DMS 273 (cell line): ENCODE data around the gene ZNF613.
"Not testable (repeated sequence)": the region's sequence is repeated elsewhere in the genome, so short reads cannot be mapped to it uniquely, and the experiment has no call there.

ENCODE experiments used
- DNase-seq: peaks from one replicate; lab custom pipeline; 2025; ENCODE audit not compliant: unreplicated experiment; lab: John Stamatoyannopoulos, UW

The ZNF613 gene

DNA sequence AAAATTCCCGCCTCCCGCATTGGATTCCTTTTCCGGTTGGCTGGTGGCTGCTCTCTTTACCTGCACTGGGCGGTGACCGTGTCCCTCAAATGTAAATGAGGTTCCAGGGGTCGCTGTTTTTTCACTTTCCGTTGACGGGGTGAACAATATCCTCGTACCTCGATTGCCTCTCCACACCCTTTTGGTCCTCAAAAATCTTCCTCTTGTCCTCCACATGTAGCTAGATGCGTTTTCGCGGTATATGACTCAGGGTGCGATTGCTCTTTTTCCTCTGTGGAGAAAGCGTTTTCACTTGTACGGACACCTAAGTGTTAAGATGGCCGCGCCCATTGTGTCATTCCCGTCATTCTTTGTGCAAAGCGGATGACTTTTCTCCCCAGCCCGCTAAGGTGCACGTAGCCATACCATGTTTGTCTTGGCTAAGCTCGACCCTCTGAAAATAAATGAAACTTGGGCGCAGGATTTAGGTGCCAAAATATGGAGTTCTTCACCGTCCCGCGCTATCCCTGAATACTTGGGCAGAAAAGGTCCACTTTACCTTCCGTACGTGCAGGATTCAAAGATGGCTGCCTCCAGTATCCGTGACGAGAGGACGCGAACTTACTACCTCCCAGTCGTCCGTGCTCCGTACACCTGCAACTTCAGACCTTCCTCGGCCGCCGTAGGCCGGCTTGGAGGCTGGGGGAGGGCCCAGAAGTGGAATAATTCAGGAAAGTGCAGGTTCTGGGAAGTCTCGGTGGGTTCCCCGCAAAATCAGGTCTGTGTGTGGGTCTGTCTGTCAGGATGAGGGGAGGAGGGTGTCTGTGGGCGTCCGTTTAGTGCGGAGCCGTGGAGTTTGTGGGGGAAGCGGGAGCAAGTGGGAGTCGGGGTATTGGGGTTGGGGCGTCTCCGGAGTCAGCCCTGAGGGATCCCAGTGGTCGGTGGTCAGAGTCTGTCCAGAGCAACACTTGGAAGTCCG, at the start of gene ZNF613:
TSS of gene ZNF613 (plus strand) at position 689 of the 958 bp plus-strand sequence. CDS start 8,749 bp downstream, outside the sequence.
- DNase-seq, result peak; percentile 94

- no peak for DNase-seq
Observed at GRCh38 chr19:51882518-51882917, 44.8 kb upstream of the ZNF613 start.

GRCh38 chr19:51884713-51885112, 42.6 kb upstream of the ZNF613 start:
- no peak for DNase-seq

DNA sequence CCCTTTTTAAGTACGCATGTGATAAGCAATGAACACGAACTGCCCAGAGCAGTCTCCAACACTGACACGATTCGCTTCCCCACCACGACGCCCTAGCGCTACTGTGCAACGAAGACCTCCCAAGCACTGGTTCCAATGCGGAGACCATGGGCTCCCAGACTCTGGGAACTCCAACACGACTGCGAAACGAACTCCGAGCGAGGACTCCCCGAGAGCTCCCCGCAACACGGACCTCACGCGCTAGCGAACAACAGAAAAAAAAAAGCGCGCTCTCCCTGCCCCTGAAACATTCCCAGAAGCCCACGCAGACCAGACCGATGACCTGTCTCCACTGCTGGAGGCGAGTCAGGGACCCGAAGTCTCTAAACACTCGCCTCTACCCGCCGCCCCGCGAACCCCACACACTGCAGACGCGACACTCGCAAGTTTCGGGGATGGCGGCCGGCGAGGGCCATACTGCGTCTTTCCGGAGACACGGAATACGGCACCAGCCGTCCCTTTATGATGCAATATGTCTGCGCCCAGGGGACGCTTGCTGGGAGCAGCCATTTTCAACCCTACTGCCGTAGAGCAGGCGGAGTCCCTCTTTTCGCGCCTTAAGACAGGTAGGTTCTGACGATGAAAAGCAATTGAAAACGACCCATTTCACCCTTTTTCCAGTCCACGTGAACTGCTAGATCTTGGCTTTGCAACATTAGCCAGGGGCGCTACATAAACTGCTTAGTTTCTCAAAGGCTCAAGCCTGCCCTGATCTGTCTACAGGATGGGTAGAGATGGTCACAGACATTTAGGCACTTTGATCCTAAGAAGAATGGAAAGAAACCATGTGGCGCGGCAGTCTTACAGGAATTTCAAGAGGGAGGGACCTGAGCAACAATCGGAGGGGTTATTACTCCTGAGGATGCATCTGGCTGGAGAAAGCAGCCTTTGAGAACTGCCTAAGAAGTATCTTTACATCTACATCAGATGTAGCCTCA, 39.5 kb upstream of the ZNF613 start, which contains the start of gene ZNF577:
TSS of gene ZNF577 (minus strand) at position 430 of the 977 bp plus-strand sequence. CDS start 7,569 bp downstream, outside the sequence.
- no peak for DNase-seq

DNA sequence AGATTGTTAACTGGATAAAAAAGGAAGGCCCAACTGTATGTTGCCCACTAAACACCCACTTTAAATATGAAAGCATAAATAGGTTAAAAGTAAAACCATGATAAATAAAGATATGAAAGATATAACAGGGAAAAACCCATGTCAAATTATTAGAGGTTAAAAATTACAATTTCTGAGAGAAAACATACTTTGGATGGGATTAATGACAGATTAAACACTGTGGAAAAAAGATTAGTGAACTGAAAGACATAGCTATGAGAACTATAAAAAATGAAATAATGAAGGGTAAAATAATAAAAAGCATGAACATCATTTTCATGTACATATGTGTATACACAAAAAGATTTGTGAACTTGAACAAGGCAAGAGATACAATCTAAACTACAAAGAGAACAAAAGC, 37.3 kb upstream of the ZNF613 start:
- DNase-seq, result no peak

- no peak for DNase-seq
Observed at GRCh38 chr19:51891193-51891747, 36.0 kb upstream of the ZNF613 start.

DNA sequence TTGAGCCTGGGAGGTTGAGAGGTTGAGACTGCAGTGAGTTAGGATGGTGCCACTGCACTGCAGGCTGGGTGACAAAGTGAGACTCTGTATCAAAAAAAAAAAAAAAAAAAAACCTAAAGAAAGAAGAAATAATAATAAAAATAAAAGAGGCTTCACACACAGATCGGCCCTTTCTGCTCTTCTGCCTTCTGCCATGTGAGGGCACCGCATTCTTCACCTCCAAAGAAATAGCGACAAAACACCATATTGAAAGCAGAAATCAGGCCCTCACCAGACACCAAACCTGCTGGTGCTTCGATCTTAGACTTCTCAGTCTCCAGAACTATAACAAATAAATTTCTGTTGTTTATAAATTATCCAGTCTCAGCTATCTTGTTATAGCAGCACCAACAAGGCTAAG, 25.4 kb upstream of the ZNF613 start:
- DNase-seq, result no peak

DNA sequence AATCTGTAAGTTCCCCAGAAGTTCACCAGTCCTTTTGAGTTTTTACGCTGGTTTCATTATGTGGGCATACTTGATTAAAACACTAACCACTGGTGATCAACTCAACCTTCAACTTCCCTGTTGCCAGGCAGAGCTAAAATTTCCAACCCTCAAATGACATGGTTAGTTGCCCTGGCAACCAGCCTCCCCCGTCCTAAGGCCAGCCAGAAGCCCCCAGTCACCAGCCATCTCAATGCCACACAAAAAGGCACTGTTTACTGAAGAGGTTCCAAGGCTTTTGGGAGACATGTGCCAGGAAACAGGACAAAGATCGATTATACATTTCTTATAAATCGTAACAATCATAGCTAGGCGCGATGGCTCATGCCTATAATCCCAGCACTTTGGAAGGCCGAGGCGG, 24.1 kb upstream of the ZNF613 start:
- DNase-seq, result peak; percentile 8

- DNase-seq, result peak; percentile 96
Observed at GRCh38 chr19:51904331-51905165, 22.7 kb upstream of the ZNF613 start, which contains the start of gene ZNF649. Gene ZNF649 (minus strand): TSS chr19:51905017. CDS start chr19:51900107, 4,910 bp downstream.

- no peak for DNase-seq
Observed at GRCh38 chr19:51905206-51905605, 22.1 kb upstream of the ZNF613 start.

DNA sequence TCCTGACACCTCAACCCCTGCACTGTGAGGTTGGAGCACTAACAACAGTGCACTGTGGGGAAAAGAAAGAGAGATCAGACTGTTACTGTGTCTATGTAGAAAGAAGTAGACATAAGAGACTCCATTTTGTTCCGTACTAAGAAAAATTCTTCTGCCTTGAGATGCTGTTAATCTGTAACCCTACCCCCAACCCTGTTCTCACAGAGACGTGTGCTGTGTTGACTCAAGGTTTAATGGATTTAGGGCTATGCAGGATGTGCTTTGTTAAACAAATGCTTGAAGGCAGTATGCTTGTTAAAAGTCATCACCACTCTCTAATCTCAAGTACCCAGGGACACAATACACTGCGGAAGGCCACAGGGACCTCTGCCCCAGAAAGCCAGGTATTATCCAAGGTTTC, 21.6 kb upstream of the ZNF613 start:
- not testable (repeated sequence) for DNase-seq

DNA sequence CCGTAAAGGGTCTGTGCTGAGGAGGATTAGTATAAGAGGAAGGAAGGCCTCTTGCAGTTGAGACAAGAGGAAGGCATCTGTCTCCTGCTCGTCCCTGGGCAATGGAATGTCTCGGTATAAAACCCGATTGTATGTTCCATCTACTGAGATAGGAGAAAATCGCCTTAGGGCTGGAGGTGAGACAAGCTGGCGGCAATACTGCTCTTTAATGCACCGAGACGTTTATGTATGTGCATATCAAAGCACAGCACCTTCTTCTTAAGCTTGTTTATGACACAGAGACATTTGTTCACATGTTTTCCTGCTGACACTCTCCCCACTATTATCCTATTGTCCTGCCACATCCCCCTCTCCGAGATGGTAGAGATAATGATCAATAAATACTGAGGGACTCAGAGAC, 21.2 kb upstream of the ZNF613 start:
- not testable (repeated sequence) for DNase-seq

DNA sequence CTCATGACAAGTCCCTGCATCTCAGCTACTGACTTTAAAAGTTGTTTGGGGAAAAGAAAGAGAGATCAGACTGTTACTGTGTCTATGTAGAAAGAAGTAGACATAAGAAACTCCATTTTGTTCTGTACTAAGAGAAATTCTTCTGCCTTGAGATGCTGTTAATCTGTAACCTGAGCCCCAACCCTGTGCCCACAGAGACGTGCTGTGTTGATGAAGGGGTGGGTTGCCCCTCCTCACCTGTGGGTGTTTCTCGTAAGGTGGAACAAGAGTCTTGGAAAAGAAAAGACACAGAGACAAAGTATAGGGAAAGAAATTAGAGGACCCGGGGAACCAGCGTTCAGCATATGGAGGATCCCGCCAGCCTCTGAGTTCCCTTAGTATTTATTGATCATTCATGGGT, 19.3 kb upstream of the ZNF613 start:
- not testable (repeated sequence) for DNase-seq

DNA sequence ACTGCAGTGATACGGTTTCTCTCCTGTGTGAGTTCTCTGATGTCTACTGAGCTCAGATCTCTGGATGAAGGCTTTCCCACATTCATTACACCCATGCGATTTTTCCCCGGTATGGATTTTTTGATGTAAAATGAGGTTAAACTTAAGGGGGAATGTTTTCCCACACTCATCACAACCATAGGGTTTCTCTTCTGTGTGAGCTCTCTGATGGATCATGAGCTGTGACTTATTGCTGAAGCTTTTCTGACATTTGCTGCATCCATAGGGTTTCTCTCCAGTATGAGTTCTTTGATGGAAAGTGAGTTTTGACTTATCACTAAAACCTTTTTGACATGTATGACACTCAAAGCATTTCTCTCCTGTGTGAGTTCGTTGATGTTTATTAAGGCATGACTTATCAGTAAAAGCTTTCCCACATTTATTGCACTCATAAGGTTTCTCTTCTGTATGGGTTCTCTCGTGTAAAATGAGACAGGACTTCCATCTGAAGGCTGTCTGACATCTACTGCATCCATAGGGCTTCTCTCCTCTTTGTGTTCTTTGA, 11.9 kb upstream of the ZNF613 start:
- DNase-seq, result no peak

DNA sequence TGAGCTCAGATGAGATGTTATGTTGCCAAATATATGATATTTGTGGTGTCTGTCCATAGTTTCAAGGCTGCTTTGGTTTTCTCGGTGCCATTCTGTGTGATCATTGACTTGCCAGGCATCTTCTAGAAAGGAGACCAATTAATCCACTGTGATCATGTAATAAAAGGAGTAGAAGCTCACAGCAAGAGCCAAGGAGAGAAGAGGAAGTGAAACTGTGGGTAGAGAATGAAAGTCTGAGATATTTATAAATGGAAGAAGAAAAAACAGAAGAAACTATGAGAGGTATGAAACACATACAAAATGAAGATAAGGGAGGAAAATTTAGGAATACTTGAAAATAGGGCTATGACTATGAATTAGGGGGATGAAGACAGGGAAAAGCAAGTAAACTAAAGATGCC, 11.1 kb upstream of the ZNF613 start:
- DNase-seq, result no peak

- no peak for DNase-seq
Observed at GRCh38 chr19:51919606-51920005, 7.7 kb upstream of the ZNF613 start.

DNA sequence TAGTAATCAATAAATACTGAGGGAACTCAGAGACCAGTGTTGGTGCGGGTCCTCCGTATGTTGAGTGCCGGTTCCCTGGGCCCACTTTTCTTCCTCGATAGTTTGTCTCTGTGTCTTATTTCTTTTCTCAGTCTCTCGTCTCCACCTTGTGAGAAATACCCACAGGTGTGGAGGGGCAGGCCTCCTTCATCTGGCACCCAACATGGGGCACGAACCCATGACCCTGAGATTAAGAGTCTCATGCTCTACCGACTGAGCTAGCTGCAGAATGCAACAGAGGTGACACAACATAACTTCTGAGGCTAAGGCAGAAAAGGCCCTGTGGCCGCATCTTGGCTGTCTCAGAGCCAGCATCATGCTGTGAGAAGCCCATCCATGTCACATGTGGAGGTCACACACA, 5.3 kb upstream of the ZNF613 start:
- DNase-seq, result no peak

GRCh38 chr19:51926426-51926783, 867 bp upstream of the ZNF613 start:
- DNase-seq, result no peak

DNA sequence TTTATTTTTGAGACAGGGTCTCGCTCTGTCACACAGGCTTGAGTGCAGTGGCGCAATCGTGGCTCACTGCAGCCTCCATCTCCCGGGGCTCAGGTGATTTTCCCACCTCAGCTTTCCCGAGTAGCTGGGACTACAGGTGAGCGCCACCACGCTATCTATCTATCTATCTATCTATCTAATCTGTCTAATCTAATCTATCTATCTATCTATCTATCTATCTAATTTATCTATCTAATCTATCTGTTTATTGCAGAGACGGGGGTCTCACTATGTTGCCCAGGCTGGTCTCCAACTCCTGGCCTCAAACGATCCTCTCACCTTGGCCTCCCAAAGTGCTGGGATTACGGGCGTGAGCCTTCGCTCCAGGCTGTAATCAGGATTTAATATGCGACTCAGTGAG, 587 bp downstream of the ZNF613 start:
- no peak for DNase-seq

DNA sequence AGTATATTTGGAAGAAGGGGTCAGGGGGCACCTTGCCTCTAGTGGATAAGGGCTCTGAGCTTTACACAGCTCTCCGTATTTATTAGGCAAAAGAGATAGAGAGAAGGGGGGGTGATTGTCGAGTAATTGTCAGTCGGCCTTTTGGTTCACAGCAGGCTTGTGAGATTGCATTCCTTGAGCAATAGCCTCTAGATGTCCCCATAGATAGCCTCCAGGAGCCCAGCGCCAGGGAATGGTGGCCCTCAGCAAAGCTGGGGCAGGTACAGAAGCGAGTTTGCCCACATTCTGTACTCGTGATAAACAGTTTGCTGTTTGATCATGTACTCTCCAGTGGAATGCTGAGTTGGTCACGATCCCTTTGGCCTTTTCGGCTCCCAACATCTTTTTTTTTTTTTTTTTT, 4.6 kb downstream of the ZNF613 start:
- DNase-seq, result no peak
